ACHN (cell line): ENCODE results near the gene PTRH2.
"Not testable (repeated sequence)": the region's sequence is repeated elsewhere in the genome, so short reads cannot be mapped to it uniquely, and the experiment has no call there.

Source experiments
- DNase-seq: peaks from one replicate; pipeline ENCODE4 v3.0.0-alpha.2; 2015
- in situ Hi-C: cut with HindIII; loops from 2 replicates; pipeline ENCODE4 v1.10.0; 2017; ENCODE audit warnings: low sequenced_read_pairs, low pct_ligation_motif_present, low pct_unique_long_range_greater_than_20kb

The PTRH2 gene

DNA sequence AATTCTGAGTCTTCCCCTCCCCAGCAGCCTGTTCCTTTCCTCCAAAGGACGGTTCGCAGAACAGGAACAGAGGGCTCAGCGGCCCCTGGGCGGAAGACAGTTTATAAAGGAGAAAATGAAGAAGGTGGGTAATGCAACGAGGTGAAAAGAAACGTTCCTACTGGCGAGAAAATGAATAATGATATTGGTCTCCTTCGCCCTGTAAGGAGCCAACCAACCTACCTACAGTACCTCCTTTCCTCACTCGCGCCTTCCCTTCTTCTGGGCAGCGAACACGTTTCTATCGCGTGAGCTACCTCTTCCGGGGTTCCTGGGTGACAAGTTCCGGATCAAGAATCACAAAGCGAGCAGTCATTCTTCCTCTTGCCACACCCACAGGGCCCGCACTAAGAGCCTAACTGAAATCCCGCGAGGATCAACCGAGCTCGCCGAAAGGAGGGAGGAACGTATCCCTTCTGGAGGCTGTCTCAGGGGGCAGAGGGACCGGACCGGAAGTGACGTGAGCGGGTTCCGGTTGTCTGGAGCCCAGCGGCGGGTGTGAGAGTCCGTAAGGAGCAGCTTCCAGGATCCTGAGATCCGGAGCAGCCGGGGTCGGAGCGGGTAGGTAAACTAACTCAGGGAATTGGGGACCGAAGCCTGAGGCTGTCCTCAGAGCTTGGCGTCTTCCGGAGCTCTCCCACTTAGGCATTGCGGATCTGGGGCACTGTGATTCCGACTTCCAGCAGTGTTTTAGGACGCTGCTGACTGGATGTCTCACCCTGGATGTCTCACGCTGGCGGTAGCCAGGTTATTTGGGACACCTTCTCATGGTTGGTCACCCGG is at the start of gene PTRH2, which contains the start of gene VMP1:
Gene PTRH2 (minus strand): TSS at position 282 of the 822 bp plus-strand sequence. CDS start 9,452 bp downstream, outside the sequence.
Gene VMP1 (plus strand): TSS at position 506 of the 822 bp plus-strand sequence. CDS start 23,793 bp downstream, outside the sequence.
- in situ Hi-C loops, result no loop called here

DNA sequence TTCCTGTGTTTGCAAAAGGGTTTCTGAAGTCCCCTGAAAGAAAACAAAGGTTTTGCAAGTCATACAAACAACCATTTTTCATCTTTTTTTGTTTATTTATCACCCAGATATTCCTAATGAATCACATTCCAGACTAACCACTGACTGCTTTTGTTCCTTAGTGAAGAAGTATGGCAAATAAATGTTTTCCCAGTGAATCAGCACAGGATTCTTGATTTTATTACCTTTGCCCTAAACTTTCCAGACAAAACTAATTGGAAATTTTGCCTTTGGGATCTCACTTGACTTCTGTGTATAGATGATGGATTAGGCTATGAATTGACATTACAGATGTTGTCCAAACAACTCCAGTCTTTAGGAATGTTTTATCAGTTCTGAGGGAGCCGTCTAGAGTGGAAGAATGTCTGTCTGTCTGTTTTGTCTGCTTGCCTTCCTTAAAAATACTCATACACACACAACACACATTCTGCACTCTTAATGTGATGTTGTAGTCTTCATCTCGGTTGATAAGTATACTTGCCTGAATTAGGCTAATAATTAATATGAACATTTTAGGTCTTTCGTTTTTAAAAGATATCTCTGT is 49.1 kb upstream of the PTRH2 start:
- peak; percentile 88 for DNase-seq
- in situ Hi-C loops, result no loop called here

More for the DNA sequence above, at the start of gene PTRH2, which contains the start of gene VMP1:
- peak; percentile 100 for DNase-seq

DNA sequence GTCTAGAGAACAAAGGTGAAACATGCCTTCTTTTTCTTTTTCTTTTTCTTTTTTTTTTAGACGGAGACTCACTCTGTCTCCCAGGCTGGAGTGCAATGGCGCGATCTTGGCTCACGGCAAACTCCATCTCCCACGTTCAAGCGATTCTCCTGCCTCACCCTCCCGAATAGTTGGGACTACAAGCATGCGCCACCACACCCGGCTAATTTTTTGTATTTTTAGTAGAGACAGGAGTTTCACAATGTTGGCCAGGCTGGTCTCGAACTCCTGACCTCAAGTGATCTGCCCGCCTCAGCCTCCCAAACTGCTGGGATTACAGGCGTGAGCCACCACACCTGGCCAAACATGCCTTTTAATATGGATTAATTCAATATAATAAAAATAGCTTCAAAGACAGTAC is 47.8 kb upstream of the PTRH2 start:
- in situ Hi-C loops, DNase-seq: not testable (repeated sequence)

DNA sequence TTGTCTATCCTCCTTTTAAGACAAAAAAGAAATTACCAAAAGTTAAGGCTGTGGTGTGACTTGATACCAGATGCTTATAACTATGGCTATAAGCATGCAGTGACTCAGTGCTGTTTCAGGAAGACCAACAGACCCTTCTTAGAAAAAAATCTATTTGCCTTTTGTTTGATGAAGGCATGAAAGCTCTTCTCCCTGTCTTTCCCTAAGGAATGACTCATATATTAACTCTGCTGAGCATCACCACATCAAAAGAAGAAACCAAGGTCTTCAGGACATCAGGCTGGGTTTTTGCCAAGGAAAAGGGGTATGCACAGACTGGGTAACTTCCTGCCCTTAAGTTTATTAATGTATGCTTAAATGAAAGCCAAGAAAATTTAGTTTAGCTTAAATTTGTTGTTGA is 47.3 kb upstream of the PTRH2 start:
- peak; percentile 96 for DNase-seq
- in situ Hi-C loops, result no loop called here

DNA sequence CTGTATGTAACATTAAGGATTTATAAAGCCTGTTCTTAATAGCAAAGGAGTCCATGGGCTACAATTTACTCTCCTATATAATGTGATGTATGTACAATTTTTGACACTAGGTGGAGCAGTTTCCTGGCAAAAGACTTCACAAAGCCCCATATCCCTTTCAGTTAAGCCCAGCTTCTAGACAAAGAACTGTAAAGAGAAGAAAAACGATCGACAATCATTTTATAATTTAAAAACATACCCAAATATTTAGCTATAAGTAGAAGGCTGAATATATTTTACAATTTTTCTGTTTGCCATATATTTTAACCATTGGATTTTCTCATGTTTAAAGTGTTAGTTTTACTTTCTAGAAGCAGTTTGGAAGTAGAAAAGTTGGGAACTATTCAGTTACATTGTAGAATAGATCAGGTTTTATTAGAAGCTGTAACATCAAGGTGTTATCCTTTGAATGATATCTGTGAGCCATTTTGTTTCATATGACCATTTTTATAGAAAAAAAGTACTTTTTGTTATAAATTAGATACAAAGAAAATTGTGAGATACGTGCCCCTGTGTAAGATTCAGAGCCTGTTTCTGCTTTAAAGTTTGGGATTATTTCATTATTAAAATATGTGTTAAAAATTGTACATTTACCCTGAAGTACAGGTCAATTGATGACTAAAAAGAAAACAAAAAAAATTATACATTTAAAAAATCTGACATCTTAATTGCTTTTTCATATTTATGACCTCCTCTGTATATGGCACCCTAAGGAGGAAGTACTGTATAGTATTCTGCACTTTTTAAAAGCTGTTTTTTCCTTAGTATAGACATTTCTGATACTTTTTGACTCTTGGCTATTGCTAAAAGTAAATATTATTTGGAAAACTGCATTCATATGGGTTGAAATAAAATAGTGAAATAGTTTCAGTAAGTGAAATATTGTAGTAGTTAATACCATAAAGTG is 46.6 kb upstream of the PTRH2 start:
- in situ Hi-C loops, result no loop called here
- peak; percentile 95 for DNase-seq

DNA sequence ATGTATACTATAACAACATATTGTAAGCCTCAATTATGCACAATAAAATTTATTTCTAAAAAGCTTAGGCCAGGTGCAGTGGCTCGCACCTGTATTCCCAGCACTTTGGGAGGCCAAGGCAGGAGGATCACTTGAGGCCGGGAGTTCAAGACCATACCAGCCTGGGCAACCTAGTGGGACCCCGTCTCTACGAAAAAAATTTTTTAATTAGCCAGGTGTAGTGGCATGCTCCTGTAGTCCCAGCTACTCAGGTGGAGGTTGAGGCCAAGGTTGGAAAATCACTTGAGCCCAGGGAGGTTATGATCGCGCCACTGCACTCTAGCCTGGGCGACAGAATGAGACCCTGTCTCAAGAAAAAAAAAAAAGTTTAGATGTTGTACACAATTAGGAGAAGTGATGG is 45.7 kb upstream of the PTRH2 start:
- in situ Hi-C loops, result no loop called here
- DNase-seq, result no peak

DNA sequence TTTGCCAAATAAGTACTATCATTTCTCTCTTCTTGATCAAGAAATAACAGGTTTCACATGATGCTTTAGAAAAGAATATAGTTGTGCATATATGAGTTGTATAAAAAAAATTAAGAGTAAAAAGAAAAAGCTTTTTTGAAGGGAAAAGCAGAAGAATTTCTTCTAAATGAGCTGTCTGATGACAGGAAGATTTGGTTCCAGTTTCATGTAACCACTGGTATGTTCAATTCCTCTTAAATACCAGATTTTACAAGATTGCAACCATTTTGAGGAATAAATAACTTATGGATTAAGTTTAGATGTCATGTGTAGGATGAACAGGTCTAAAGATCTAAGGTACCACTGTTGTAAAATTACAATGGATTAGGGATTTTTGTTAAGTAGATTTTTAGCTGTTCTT is 45.2 kb upstream of the PTRH2 start:
- in situ Hi-C loops, result no loop called here
- DNase-seq, result no peak

DNA sequence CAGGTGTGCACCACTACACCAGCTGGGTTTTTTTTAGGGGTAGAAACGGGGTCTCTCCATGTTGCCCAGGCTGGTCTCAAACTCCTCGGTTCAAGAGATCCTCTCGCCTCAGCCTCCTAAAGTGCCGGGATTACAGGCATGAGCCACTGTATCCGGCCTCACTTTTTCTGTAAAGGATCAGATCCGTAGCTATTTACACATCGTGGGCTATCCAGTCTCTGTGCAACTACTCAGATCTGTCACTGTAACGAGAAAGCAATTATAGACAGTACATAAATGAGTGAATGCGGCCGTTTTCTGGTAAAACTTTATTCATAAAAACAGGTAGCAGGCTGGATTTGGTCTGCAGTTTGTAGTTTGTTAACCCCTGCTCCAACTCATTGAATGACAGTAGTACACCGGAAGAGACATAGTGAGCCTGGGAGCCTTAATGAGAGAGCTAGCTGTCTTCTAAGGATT is 44.8 kb upstream of the PTRH2 start:
- in situ Hi-C loops, result no loop called here
- DNase-seq, result no peak

DNA sequence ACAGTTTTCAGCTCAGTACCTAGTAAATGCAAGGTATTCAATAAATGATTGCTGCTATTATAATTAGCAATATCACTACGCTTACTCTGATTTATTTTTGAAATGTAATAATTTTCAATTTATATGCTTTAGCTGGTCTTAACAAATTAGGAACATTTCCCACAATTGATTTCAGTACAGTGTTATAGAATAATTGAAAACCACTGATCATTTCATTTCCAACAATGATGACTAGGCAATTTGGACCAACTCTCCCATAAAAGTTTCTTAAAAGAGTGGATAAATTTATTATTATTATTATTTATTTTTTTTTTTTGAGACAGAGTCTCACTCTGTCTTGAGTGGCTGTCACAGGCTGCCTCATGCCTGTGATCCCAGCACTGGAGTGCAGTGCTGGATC is 41.4 kb upstream of the PTRH2 start:
- no peak for DNase-seq
- in situ Hi-C loops, result no loop called here

DNA sequence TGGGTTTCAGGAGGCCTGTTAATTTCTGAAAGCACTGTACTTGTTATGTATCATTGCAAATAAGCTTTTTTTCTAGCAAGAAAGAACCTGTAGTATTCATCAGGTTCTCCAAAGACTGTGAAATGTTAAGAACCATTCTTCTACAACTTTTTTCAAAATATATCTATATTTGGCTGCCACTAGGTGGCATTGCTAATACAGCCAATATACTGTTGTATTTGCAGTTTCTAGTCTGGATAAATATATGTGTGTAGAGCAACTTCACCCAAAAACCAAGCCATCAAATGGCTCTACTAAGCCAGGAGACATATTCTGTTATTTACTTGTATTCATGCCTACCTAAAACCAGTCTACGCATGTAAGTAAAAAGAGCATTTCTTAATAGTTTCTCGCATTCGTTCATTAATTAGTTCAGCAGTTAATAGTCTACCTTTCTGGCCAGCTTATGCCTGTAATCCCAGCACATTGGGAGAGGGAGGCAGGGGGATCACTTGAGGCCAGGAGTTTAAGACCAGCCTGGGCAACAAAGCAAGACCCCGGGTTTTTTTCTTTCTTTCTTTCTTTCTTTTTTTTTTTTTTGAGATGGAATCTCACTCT is 39.7 kb upstream of the PTRH2 start:
- in situ Hi-C loops, result no loop called here
- peak; percentile 71 for DNase-seq

DNA sequence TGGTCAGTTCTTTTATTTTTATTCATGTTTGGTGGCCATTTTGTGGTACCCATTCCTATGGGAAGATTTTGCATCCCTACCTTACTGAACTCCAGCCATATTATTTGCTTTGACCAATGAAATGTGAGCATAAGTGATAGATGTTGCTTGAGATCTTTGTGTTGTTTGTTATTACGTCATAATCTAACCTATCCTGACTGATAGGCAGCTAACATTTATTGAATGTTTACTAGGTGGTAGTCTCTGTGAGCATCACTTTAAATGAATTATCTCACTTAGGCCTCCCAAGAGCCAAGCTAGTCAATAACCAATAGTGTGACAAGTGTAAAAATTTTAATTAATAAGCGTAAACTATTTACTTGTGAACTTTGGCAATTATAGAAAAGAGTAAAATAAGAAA is 37.8 kb upstream of the PTRH2 start:
- no peak for DNase-seq
- in situ Hi-C loops, result no loop called here

DNA sequence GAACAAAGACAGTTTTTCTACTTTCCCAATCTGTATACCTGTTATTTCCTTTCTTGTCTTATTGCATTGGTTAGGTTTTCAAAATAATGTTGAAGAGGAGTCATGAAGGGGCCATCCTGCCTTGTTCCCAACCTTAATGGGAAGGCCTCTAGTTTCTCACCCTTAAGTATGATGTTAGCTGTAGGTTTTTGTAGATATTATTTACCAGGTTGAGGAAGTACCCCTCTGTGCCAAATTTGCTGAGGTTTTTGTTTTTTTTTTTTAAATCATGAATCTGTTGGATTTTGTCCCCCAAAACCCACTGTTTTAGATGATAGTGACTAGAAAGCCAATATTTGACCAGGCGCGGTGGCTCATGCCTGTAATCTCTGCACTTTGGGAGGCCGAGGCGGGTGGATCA is 36.6 kb upstream of the PTRH2 start:
- DNase-seq, result no peak
- in situ Hi-C loops, result no loop called here

DNA sequence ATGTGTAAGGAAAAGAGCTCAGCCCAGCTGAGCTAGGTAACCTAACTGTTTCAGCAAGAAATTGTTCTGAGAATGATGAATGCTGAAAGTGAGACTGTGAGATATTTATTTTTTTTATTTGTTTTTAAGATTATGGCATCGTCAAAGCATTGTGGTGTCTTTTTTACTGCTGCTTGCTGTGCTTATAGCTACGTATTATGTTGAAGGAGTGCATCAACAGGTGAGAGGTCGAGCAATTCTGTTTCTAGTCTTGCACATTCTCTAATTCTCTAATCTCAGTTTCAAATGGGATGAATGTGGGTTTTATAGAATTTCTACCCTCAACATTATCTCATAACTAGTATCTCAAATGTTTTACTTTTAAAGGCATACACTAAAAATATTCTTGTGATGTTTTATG is 30.1 kb upstream of the PTRH2 start:
- in situ Hi-C loops, result no loop called here

DNA sequence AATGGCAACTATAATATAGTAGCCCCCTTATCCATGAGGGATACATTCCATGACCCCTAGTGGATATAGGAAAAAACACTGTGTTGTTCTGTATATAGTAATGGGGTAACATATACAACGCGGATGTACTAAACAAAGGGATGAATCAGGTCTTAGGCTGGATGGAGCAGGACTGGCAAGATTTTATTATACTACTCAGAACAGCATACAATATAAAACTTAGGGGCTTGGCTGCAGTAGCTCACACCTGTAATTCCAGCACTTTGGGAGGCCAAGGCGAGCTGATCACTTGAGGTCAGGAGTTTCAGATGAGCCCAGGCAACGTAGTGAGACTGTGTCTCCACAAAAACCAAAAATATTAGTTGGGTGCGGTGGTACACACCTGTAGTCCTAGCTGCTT is 27.0 kb upstream of the PTRH2 start:
- no peak for DNase-seq
- in situ Hi-C loops, result no loop called here

More for the DNA sequence above, 30.1 kb upstream of the PTRH2 start:
- DNase-seq, result no peak

DNA sequence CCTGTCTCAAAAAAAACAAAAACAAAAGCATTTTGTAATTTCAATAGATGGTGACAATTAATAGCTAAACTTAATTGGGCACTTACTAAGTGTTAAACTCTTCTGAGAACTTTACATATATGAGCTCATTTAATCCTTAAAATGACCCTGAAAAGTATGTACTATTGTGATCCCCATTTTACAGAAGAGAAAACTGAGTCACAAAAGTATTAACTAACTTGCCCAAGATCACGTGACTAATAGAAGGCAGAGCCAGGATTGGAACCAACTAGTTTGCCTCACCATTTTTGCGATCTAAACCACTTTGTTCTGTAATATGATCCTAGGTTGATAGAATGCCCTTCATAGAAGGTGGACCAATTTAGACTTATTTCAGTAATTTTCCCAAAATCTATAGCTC is 26.5 kb upstream of the PTRH2 start:
- in situ Hi-C loops, result no loop called here
- no peak for DNase-seq

DNA sequence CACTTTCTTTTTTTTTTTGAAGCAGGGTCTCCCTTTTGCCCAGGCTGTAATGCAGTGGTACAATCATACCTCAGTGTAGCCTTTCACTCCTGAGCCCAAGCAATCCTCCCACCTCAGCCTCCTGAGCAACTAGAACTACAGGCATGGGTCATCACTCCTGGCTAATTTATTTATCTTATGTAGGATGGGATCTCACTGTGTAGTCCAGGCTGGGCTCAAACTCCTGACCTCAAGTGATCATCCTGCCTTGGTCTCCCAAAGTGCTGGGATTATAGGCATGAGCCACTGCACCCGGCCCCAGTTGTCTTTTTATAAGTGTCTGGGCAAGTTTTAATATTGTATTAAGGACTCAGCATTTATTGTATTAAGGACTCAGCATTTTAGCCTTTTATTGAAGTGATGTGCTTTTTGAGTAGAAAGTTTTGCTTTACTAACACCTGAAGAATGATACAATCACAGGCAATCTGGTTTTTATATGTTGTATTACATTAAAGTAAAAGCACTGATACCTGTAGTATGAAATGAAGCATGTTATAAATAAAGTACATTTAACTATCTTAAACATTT is 23.1 kb upstream of the PTRH2 start:
- DNase-seq, result no peak
- in situ Hi-C loops, result no loop called here

DNA sequence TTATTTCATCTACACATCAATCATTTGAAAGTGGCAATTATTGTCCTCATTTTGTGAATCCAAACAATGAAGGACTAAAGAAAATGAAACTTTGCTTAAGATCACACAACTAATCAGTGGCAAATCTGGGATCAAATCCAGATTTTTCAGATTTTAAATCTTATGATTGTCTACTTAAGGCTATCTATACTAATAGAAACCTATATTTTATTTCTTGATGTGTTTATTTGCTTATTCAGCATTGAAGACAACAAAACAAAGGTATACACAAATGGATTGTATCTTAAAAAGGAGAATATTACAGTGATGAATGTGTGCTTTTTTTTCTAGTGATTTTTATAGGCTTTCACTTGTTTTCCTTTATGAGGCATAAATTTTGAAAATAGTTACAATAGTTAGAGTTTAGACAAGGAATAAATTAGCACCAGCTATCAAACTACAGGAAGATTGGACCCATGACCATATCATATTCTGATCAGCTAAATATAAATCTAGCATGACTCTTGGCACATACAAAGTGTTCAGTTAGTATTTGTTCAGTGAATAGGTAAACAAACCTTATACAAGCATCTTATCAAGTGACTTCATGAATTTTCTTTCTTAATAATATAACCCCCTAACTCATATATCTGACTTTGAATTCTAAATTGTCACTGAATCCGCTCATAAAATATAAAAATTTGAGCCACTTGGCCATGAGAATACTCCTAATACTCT is 20.7 kb upstream of the PTRH2 start:
- in situ Hi-C loops, result no loop called here
- DNase-seq, result no peak

DNA sequence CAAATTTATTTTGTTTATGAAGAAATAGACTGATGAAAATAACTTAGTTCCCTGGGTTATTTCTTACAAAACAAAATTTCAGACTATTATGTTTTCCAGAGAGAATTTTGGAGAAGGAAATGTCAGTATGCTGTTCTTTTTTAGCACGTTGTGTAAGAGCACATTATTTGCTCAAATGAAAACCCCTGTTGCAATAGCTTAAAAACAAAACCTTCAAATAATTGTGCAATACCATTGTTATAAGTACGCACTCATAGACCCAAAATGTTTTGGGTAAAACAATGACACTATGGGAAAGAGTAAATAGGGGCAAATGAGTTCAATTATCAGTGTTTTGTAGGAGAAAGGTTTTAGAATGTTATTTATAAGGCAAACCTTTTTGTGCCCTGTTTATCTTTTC is 18.5 kb upstream of the PTRH2 start:
- in situ Hi-C loops, result no loop called here
- no peak for DNase-seq
